T-helper 1 cell treated with Interleukin-12 subunit alpha and Interleukin-12 subunit beta and Interleukin-4 antibody, amounts not matched to agents 30 μg/mL and 1 μg/mL, for 36 hours (primary cell): ENCODE measurements around the gene SLC22A17.

Source experiments
- H3K27ac Mint-ChIP-seq: one replicate; pipeline ENCODE4 v1.8.0; 2021; ENCODE audit warnings: mild to moderate bottlenecking, mixed read lengths
- H3K27me3 Mint-ChIP-seq: one replicate; pipeline ENCODE4 v1.8.0; 2021; ENCODE audit warnings: low read depth, mixed read lengths
- H3K36me3 Mint-ChIP-seq: one replicate; pipeline ENCODE4 v1.8.0; 2021; ENCODE audit warnings: low read depth, mixed read lengths
- H3K4me1 Mint-ChIP-seq: one replicate; pipeline ENCODE4 v1.8.0; 2021; ENCODE audit warnings: low read depth, mixed read lengths
- H3K4me3 Mint-ChIP-seq: one replicate; pipeline ENCODE4 v1.8.0; 2021; ENCODE audit warnings: mild to moderate bottlenecking, moderate library complexity, mixed read lengths
- H3K9me3 Mint-ChIP-seq: one replicate; pipeline ENCODE4 v1.8.0; 2021; ENCODE audit warnings: mixed read lengths

Gene SLC22A17

DNA sequence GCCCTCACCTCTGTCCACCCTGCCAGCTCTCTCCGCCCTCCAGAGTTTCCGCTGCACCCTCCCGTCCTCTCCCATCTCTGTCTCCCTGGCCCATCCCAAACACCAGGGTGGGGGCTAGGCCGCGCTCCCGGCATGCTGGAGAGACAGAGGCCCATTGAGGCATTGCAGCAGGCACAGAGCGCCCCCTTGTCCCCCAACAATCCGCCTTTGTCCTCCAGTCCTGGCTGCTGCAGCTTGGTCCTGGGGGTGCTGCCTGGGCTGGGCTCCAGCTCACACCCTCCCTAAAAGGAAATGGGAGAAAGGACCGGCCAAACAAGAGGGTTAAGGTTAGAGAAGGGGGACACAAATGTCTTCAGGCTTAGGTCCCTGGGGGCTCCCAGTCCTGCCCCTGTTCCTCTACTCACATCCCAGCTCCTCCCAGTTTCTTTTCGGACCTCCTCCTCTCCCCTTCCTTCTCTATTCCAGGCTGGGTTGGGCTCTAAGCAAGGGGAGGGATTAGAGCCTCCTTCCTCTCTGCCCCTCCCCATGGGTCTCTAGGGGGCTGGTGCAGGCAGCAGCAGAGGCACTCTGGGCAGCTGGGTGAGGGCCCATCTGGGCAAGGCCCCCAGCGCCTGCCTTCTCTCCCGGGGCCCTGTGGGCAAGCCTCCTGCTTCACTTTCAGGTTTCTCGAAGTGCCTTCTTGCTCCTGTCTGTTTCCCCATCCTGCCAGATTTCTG lies 24.0 kb upstream of the SLC22A17 start, which contains the start of gene CMTM5:
Gene CMTM5, plus strand, starts transcription at position 565 of the 716 bp plus-strand sequence. CDS start 206 bp downstream, outside the sequence.
- H3K27ac Mint-ChIP-seq, result no peak within 1 kb of the TSS
- no peaks in the 10 kb centered on the region for H3K9me3 Mint-ChIP-seq
- no peaks in the 10 kb centered on the region for H3K36me3 Mint-ChIP-seq
- H3K4me1 Mint-ChIP-seq, result peaks cover 3% of the 10 kb centered on the region
- no peak within 1 kb of the TSS for H3K4me3 Mint-ChIP-seq
- peaks cover 1% of the 10 kb centered on the region for H3K27me3 Mint-ChIP-seq

DNA sequence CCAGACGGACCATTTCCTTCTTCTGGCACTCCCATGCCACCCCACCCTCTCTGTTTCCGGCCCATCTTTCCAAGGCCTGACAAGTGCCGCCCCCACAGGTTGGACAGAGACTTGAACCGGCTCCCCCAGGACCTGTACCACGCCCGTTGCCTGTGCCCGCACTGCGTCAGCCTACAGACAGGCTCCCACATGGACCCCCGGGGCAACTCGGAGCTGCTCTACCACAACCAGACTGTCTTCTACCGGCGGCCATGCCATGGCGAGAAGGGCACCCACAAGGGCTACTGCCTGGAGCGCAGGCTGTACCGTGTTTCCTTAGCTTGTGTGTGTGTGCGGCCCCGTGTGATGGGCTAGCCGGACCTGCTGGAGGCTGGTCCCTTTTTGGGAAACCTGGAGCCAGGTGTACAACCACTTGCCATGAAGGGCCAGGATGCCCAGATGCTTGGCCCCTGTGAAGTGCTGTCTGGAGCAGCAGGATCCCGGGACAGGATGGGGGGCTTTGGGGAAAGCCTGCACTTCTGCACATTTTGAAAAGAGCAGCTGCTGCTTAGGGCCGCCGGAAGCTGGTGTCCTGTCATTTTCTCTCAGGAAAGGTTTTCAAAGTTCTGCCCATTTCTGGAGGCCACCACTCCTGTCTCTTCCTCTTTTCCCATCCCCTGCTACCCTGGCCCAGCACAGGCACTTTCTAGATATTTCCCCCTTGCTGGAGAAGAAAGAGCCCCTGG lies 23.0 kb upstream of the SLC22A17 start:
- no peak overlapping the region for H3K27ac Mint-ChIP-seq

DNA sequence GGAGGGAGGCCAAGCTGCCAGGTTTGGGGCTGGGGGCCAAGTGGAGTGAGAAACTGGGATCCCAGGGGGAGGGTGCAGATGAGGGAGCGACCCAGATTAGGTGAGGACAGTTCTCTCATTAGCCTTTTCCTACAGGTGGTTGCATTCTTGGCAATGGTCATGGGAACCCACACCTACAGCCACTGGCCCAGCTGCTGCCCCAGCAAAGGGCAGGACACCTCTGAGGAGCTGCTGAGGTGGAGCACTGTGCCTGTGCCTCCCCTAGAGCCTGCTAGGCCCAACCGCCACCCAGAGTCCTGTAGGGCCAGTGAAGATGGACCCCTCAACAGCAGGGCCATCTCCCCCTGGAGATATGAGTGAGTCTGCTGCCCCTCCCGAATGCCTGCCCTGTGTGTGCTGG lies 20.4 kb upstream of the SLC22A17 start:
- H3K36me3 Mint-ChIP-seq, result no peaks in the 10 kb centered on the region
- H3K27ac Mint-ChIP-seq, result no peak overlapping the region
- peaks cover 5% of the 10 kb centered on the region for H3K4me1 Mint-ChIP-seq
- no peaks in the 10 kb centered on the region for H3K9me3 Mint-ChIP-seq
- no peak overlapping the region for H3K4me3 Mint-ChIP-seq
- peaks cover 13% of the 10 kb centered on the region for H3K27me3 Mint-ChIP-seq

More for the DNA sequence above, 23.0 kb upstream of the SLC22A17 start:
- Mint-ChIP-seq H3K4me3 (no peak overlapping the region), H3K4me1 (peaks cover 5% of the 10 kb centered on the region), H3K27me3 (no peaks in the 10 kb centered on the region), H3K36me3 (no peaks in the 10 kb centered on the region), H3K9me3 (no peaks in the 10 kb centered on the region)

DNA sequence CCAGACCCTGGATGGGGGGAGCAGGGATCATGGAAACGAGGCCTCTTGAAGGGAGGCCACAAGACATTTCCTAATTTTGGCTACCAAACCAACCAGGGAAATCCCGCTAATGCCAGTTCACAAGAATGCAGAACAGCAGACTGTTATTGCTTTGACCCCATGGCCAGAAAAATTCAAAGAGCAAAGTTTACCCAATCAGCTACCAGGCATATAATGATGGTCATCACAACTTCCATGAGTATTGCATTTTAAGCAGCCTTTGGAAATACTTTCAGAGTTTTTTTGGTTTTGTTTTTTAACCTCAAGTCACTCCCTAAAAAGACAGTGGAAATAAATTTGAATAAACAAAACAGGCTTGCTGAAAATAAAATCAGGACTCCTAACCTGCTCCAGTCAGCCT lies 19.8 kb upstream of the SLC22A17 start, which contains the start of gene IL25:
Gene IL25, plus strand, starts transcription at position 301 of the 400 bp plus-strand sequence.
- Mint-ChIP-seq H3K4me3 (no peak within 1 kb of the TSS), H3K36me3 (no peaks in the 10 kb centered on the region), H3K9me3 (no peaks in the 10 kb centered on the region), H3K27me3 (peaks cover 18% of the 10 kb centered on the region), H3K27ac (no peak within 1 kb of the TSS), H3K4me1 (peaks cover 5% of the 10 kb centered on the region)

DNA sequence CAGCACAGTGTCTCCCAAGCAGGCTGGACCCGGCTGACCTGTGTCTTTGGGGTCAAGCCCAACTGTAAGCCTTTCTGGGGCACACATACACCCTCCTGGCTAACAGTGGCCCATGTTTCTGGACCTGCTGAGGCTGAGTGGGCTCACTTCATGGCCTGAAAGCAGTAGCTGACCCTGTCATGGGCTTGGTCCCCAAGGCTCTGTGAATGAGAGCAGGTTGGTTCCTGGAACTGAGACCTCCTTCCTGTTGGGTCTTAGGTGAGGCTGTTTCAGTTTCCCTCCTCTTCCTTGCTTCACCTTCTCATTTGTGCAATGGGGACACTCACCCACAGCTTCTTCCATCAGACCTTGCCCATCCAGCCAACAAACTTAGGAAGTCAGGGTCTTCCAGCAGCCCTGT lies 19.2 kb upstream of the SLC22A17 start:
- Mint-ChIP-seq H3K4me1 (peaks cover 5% of the 10 kb centered on the region), H3K4me3 (no peak overlapping the region), H3K27ac (no peak overlapping the region), H3K36me3 (no peaks in the 10 kb centered on the region), H3K27me3 (peaks cover 25% of the 10 kb centered on the region), H3K9me3 (no peaks in the 10 kb centered on the region)

DNA sequence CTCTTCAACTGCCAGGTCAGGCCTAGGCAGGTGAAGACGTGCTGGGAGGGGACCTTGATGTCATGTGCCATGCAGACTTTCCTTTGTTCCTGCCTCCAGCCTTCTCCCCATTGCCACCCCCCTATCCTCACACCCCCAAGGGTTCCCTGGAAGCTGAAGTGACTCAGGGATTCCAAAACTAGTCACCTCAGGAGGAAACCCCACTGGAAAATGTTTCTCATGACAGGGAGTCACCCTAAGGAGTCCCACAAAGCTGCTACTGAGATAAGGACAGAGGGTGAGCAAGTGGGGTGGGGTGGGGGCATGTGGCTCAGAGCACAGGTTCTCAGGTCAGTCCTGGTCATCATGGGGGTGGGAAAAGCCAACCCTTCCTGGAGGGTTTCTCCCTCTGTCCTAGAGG lies 17.5 kb upstream of the SLC22A17 start:
- no peak overlapping the region for H3K27ac Mint-ChIP-seq
- no peaks in the 10 kb centered on the region for H3K36me3 Mint-ChIP-seq
- no peaks in the 10 kb centered on the region for H3K9me3 Mint-ChIP-seq
- no peak overlapping the region for H3K4me3 Mint-ChIP-seq
- peaks cover 5% of the 10 kb centered on the region for H3K4me1 Mint-ChIP-seq
- peaks cover 29% of the 10 kb centered on the region for H3K27me3 Mint-ChIP-seq

DNA sequence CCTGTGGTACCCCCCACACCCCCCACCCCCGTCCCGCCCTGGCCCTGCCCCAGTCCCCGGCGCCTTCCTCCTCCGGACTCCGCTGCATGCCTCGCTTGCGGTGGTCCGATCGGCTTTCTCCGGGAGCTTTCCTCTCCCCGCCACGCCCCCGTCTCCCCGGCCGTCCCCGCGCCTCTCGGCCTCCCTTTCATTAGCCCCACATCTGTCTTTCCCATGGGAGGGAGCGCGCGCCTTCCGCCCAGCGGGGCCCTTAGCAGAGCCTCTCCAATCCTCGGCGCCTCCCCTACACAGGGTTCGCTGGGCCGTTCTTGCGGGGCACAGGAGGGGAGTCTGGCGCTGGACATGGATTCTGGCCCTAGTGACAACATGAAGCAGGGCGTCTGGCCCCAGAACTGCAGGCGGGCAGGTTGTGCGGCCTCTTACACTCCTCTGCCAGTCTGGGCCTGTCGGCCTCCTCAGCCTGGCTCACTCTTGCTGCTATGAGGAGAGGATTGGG lies 13.8 kb upstream of the SLC22A17 start:
- Mint-ChIP-seq H3K4me3 (no peak overlapping the region), H3K36me3 (no peaks in the 10 kb centered on the region), H3K27me3 (peaks cover 49% of the 10 kb centered on the region), H3K9me3 (no peaks in the 10 kb centered on the region), H3K4me1 (peaks cover under 1% of the 10 kb centered on the region), H3K27ac (no peak overlapping the region)

DNA sequence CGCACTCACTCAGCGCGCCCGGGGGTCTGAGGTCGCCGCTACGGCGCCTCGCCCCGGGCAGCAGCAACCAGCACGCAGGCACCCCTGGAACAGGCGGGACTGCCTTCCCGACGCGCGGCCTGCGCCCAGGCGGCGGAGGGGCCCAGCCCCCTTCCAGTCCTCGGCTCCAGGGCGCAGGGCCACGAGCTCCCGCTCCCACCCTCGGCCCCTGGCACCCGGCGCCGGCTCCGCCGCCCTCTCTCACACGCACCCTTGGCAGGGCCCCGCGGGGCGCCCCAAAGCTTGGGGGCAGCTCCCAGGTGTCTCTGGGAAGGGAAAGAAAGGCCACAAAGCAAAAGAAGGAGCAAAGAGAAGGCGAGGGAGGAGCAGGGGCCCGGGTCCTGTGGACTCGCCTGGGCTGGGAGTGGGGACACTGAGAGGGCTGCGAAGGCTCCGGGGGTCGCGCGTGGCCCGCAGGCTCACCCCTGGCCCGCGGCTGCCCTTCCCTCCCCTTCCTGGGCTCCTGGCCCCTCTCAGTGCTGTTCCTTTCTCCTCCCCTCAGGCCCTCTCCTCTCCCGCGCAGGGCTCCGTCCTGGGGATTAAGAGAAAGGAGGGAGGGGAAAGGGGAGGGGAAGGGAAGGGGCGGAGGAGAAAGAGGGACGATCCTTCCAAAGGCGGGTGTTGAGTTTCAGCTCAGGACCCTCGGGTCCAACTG lies 13.2 kb upstream of the SLC22A17 start:
- H3K27ac Mint-ChIP-seq, result no peak overlapping the region
- H3K27me3 Mint-ChIP-seq, result peaks cover 49% of the 10 kb centered on the region
- H3K4me3 Mint-ChIP-seq, result no peak overlapping the region
- H3K36me3 Mint-ChIP-seq, result no peaks in the 10 kb centered on the region
- H3K4me1 Mint-ChIP-seq, result no peaks in the 10 kb centered on the region
- H3K9me3 Mint-ChIP-seq, result no peaks in the 10 kb centered on the region

DNA sequence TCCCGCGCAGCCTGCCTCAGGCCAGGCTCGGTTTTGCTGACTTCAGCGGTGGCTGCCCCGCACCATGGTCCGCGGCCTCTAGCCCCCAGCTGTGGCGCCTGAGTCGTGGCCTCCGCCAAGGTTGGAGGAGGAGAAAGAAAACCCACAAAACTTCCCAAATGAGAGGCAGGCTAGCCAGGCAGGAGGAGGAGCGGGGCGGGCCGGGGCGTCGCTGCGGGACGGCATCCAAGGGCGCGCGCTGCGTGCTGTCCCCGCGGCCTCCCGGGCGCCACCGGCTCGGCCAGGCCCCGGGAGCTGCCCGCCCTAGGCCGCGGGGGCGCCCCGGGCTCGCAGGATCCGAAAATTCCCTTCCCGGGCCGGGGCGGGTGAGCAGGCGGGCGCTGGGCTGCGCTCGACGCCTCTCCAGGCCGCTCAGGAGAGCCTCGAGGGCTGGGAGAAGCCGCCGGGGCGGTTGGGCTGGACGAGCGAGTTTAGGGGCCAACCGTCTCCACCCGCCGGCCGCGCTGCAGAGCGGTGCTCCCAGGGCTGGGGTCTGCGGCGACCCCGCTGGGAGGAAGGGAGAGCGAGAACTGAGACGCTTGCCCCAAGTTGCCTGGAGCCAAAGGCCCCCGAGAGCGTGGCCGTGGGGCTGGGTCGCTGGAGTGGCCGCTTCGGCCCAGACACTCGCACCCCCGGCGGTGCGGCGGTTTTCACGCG lies 12.5 kb upstream of the SLC22A17 start, which contains the start of gene EFS:
Gene EFS, minus strand, starts transcription at position 137 of the 696 bp plus-strand sequence. CDS start 147 bp downstream, outside the sequence.
- H3K36me3 Mint-ChIP-seq, result no peaks in the 10 kb centered on the region
- peaks cover 49% of the 10 kb centered on the region for H3K27me3 Mint-ChIP-seq
- peak within 1 kb of the TSS; percentile 18 for H3K27ac Mint-ChIP-seq
- no peak within 1 kb of the TSS for H3K4me3 Mint-ChIP-seq
- no peaks in the 10 kb centered on the region for H3K4me1 Mint-ChIP-seq
- H3K9me3 Mint-ChIP-seq, result no peaks in the 10 kb centered on the region

DNA sequence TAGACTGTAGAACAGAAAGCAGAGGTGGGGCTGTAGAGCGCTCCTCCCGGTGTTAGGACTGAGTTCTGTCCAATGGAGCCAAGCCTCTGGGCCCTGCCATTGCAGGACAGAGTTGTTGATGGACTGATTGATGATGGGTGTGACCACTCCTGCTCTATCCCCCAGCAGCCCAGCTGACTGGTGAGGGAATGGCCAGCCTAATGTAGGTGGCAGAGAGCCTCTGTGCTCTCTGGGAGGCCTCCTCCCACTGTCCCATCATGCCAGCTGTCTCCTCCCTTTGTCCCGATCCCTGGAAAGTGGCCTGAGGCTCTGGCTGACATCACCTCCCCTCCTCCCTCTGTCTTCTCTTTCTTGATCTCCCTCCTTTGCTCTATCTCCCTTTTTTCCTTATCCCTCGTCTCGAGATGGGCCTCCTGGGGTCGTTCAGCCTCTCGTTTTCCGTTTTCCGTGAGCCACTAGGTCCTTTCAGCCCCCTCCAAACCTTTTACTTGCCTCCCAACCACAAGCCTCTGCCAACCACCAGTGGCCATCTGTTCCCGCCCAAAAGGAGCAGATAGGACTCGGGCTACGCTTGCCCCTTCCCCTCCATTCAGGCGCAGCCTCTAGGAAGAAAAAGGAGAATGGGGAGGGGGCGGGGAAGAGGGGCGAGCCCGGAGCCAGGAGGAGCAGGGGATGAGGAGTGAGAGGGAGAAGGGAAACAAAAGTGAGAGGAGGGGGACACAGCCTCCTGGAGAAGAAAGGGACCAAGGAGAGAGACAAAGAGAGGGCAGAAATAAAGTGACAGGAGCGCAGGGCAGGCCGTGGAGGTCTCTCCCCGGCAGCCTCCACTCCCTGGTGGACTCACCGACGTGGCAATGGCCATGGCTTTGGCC lies 11.7 kb upstream of the SLC22A17 start:
- Mint-ChIP-seq H3K4me1 (no peaks in the 10 kb centered on the region), H3K9me3 (no peaks in the 10 kb centered on the region), H3K36me3 (no peaks in the 10 kb centered on the region), H3K27me3 (peaks cover 49% of the 10 kb centered on the region), H3K4me3 (no peak overlapping the region), H3K27ac (peak overlapping the region; percentile 18)

DNA sequence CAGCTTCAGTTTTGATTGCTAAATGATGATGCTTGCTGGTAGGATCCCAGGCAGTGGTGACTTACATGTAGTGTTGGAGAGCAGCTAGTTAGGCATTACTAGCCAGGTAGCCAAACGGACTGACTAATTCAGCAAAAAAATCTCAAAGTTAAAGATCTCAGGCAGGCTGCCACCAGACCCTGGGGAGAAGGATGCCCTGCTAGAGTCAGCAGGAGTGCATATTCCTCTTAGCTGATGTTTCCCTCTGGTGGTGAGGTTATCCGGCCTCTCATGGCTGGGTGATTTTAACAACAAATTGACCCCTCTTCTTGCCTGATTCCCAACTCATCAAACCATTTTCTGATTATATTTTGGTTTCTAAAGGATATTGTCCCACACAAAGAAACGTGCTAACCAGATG lies 9.5 kb upstream of the SLC22A17 start:
- H3K4me3 Mint-ChIP-seq, result no peak overlapping the region
- no peaks in the 10 kb centered on the region for H3K9me3 Mint-ChIP-seq
- H3K27ac Mint-ChIP-seq, result no peak overlapping the region
- H3K4me1 Mint-ChIP-seq, result no peaks in the 10 kb centered on the region
- H3K27me3 Mint-ChIP-seq, result peaks cover 28% of the 10 kb centered on the region
- no peaks in the 10 kb centered on the region for H3K36me3 Mint-ChIP-seq

DNA sequence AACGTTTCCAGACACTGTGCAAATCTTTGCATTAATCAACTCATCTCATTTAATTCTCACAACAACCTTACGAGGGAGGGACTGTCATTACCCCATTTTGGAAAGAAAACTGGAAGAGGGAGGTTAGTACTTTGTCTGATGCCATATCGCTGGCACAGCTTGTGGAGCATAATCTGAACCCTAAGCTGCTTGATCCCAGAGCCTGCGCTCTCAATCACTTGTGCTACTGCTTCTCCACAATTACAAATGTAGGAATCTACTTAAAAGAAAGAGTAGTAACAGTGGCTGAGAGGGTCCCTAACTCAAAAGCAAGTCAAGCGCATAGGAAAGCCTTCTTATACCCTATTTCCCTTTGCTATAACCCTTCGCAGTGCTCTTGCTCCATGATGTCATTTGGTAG lies 9.1 kb upstream of the SLC22A17 start:
- Mint-ChIP-seq H3K36me3 (no peaks in the 10 kb centered on the region), H3K27ac (no peak overlapping the region), H3K4me1 (no peaks in the 10 kb centered on the region), H3K9me3 (no peaks in the 10 kb centered on the region), H3K4me3 (no peak overlapping the region), H3K27me3 (peaks cover 24% of the 10 kb centered on the region)

DNA sequence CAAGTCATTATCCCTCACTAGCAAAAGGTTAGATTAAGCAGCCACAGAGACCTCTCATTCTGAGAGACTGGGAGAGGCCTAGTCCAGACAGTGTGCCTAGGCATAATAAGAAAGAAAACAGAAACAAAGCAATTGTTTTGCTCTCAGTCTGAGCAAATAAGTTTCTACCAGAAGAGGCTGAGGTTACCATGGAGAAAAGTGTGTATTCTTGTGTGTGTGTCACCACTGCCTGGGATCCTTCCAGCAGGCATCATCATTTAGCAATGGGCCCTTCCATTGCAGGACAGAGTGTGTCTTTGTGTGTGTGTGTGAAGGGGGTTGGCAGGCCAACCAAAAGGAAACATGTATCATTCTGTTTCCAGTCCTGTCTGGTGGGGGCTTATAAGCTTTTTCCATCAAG lies 8.6 kb upstream of the SLC22A17 start:
- Mint-ChIP-seq H3K36me3 (no peaks in the 10 kb centered on the region), H3K27me3 (peaks cover 20% of the 10 kb centered on the region), H3K27ac (no peak overlapping the region), H3K9me3 (no peaks in the 10 kb centered on the region), H3K4me1 (no peaks in the 10 kb centered on the region), H3K4me3 (no peak overlapping the region)
